MG63 (cell line): Measurements from ENCODE around the gene PIGU. TPM values are rescaled to one million over a fixed set of nuclear protein-coding genes. Genes with fewer than 3 reads are reported as not detected.
"Not testable (repeated sequence)": the region's sequence is repeated elsewhere in the genome, so short reads cannot be mapped to it uniquely, and the experiment has no call there.

Experiments used
- DNase-seq: peaks from one replicate; pipeline ENCODE4 v3.0.0-alpha.2; 2020
- H3K27me3 ChIP-seq: fragments of 250-450 bp; sonication (Bioruptor Pico); 2 replicates; pipeline ENCODE4 v1.5.1; 2020; ENCODE audit warnings: mild to moderate bottlenecking, moderate library complexity
- H3K36me3 ChIP-seq: fragments of 250-450 bp; sonication (Bioruptor Pico); 2 replicates; pipeline ENCODE4 v1.5.1; 2020; ENCODE audit warnings: mild to moderate bottlenecking, moderate library complexity
- H3K4me3 ChIP-seq: fragments of 250-450 bp; sonication (Bioruptor Pico); 2 replicates; pipeline ENCODE4 v1.5.1; 2020; ENCODE audit warnings: mild to moderate bottlenecking, moderate library complexity
- H3K9me3 ChIP-seq: fragments of 250-450 bp; sonication (Bioruptor Pico); 2 replicates; pipeline ENCODE4 v1.5.1; 2020; ENCODE audit warnings: mild to moderate bottlenecking, moderate library complexity
- total RNA-seq: library from RNA; depleted of rRNA; stranded (reverse); fragments of >200 nt; shearing (Covaris generic); gene quantifications from 2 replicates; pipeline ENCODE4 v1.2.3, GENCODE V29; 2014; ENCODE audit warnings: low replicate concordance

PIGU gene
- total RNA-seq, 1 experiment from 2014 or later, result 19.4 TPM

DNA sequence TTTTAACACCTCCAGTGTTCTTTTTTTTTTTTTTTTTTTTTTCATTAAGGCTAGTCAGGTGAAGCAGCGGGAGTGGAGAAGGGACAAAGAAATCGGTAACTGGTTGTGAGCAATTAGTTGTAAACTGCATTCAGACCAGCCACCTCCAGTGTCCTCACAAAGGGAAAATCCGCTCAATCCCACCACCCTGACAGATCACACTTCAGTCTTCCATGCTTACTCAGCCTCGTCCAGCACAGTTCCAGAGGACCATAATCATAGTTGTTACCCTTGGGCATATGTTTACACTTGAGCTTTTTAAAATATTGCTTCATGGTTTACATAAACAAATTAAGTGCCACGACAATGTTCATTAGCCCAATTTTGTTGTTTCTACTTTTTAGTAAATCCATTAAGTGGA, 150.4 kb downstream of the PIGU start:
- Histone ChIP-seq H3K27me3 (no peaks in the 10 kb centered on the region), H3K36me3 (peaks cover 67% of the 10 kb centered on the region), H3K9me3 (no peaks in the 10 kb centered on the region), H3K4me3 (no peak overlapping the region)
- DNase-seq, result no peak

DNA sequence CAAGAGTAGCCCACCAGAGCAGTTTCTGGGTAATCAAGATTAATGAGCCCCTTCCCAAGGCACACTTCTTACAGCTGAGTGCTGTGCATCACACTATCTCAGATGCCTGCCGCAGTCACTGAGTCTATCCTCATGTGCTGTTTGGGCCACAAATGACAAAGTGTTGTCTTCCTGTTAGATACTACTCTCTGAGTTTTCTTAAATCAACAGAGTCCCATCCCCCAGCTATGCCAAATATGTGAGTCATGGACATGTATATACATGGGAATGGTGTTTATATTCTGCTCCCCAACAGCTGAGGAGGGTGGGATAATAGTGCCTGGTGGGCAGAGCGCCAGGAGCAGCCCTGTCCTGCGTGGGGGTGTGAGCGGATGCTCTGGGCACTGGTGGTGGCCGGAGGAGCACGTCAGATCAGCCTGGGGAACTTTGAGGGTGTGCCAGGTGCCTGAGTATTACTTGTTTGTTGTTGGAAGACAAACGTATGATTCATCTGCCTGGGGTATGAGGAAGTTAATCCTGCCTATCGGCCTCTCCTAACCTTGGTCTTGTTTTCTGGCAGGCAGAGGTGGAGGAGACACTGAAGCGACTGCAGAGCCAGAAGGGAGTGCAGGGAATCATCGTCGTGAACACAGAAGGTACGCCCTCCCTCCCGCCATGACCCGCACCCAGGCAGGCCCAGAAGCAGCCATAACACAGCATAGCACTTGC, 151.0 kb downstream of the PIGU start:
- Histone ChIP-seq H3K4me3 (no peak overlapping the region), H3K9me3 (no peaks in the 10 kb centered on the region), H3K27me3 (no peaks in the 10 kb centered on the region), H3K36me3 (peaks cover 61% of the 10 kb centered on the region)
- peak; percentile 100 for DNase-seq

DNA sequence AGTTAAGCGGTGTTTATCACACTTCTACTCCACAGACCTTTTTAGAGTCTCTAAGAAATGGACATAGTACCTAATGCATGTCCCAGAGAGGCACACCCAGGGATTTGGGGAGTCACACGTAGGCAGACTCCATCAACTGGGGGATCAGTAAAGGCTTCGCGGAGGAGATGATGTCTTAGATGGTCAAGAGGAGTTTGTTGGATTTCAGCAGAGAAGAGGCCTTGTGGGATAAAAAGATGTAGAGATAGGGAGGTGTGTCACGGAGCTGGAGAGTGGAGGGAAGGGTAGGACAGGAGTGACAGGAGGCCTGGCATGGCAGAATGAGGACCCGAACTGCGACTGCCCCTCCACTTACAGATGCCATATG, 151.6 kb downstream of the PIGU start:
- DNase-seq, result no peak
- peaks cover 60% of the 10 kb centered on the region for H3K36me3 ChIP-seq
- H3K4me3 ChIP-seq, result no peak overlapping the region
- H3K27me3 ChIP-seq, result no peaks in the 10 kb centered on the region
- H3K9me3 ChIP-seq, result no peaks in the 10 kb centered on the region

DNA sequence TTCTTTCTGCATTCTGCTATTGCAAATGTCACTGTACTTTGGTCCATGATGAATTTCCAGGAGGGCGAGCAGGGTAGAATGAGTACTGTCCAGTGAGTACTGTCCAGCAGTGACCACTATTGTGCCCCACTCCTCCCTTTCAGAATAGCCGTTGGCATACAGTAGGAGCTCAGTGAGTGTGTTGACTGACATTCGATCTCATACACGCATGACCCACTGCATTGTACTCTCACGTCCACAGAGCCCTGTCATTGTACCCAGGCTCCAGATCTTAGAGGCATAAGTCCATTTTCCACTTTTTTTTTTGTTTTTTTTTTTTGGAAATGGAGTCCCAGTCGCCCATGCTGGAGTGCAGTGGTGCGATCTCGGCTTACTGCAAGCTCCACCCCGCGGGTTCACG, 152.5 kb downstream of the PIGU start:
- Histone ChIP-seq H3K36me3 (peaks cover 60% of the 10 kb centered on the region), H3K27me3 (no peaks in the 10 kb centered on the region), H3K9me3 (no peaks in the 10 kb centered on the region), H3K4me3 (no peak overlapping the region)
- no peak for DNase-seq

DNA sequence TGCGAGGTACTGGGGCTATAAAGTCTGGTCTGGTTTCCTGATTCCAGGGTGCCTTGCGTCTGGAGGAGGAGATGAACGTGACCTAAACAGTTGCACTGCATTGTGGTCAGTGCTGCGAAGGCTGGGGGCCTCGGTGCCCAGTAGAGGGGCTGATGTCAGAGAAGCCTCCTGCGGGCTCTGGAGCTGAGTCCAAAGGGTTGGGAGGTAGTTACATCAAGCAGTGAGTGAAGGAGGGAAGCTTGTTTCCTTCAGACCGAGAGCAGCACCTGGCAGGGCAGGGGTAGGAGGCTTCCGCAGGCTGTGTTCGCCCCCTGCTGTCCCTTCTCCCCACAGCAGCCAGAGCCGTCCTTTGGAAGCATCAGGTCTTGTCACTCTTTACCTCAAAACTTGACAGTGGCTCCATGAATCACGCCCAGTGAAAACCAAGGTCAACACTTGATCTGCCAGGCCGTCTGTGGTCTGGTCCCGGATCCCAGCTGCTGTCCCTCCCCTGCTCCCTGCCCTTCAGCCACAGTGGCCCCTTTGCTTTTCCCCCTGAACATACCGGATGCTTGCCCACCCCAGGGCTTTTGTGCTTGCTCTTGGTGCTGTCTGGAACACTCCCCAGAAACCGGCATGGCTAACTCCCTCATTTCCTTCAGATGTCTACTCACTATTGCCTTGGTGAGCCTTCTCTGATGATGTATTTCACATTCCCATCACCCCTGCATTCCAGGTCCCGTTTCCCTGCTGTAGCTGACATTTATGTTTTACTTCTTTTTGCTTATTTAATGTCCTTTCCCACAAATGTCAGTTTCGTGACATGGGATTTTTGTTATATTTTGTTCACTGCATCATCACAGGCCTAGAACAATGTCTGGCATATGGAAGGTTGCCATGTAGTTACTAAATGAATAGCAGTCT, 153.7 kb downstream of the PIGU start:
- Histone ChIP-seq H3K36me3 (peaks cover 57% of the 10 kb centered on the region), H3K9me3 (no peaks in the 10 kb centered on the region), H3K27me3 (no peaks in the 10 kb centered on the region), H3K4me3 (no peak overlapping the region)
- peak; percentile 41 for DNase-seq

DNA sequence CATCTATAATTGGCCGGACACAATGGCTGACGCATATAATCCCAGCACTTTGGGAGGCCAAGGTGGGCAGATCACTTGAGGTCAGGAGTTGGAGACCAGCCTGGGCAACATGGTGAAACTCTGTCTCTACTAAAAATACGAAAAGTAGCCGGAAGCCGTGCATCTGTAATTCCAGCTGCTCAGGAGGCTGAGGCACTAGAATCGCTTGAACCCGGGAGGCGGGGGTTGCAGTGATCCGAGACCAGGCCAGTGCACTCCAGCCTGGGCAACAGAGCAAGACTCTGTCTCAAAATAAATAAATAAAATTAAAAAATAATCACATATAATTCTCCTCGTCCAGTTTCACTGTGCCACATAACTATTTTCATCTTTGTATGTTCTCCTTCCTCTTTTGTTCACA, 157.1 kb downstream of the PIGU start:
- not testable (repeated sequence) for H3K9me3 ChIP-seq

DNA sequence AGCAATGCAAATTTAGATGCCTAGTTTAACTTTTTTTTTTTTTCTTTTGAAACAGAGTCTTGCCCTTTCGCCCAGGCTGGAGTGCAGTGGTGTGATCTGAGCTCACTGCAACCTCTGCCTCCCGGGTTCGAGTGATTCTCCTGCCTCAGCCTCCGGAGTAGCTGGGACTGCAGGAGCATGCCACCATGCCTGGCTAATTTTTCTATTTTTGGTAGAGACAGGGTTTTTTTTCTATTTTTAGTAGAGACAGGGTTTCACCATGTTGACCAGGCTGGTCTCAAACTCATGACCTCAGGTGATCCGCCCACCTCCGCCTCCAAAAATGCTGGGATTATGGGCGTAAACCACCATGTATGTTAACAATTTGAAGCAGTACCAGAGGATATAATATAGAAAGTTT, 158.0 kb downstream of the PIGU start:
- peaks cover 40% of the 10 kb centered on the region for H3K36me3 ChIP-seq
- H3K9me3 ChIP-seq, H3K4me3 ChIP-seq, DNase-seq, H3K27me3 ChIP-seq: not testable (repeated sequence)

More for the DNA sequence above, 157.1 kb downstream of the PIGU start:
- DNase-seq, H3K27me3 ChIP-seq, H3K4me3 ChIP-seq: not testable (repeated sequence)
- H3K36me3 ChIP-seq, result peaks cover 40% of the 10 kb centered on the region

DNA sequence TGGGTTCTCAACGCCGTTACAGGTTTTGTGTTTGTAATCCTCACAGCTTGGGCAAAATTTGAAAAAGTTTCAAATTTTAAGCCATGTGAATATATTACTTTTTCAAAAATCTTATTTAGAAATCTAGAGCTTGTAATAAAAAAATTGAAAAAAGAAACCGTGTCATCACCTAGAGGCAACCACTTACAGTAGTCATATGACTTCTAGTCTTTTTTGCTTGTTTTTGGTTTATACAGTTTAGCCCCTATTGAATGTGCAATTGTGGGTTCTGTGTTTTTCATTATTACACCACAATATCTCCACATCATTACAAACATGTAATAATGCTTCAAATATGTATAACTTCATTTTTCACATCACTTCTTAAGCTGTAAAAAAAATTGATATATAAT, 159.8 kb downstream of the PIGU start:
- DNase-seq, result no peak
- Histone ChIP-seq H3K9me3 (no peaks in the 10 kb centered on the region), H3K4me3 (peak overlapping the region; percentile 90), H3K27me3 (no peaks in the 10 kb centered on the region), H3K36me3 (peaks cover 29% of the 10 kb centered on the region)

DNA sequence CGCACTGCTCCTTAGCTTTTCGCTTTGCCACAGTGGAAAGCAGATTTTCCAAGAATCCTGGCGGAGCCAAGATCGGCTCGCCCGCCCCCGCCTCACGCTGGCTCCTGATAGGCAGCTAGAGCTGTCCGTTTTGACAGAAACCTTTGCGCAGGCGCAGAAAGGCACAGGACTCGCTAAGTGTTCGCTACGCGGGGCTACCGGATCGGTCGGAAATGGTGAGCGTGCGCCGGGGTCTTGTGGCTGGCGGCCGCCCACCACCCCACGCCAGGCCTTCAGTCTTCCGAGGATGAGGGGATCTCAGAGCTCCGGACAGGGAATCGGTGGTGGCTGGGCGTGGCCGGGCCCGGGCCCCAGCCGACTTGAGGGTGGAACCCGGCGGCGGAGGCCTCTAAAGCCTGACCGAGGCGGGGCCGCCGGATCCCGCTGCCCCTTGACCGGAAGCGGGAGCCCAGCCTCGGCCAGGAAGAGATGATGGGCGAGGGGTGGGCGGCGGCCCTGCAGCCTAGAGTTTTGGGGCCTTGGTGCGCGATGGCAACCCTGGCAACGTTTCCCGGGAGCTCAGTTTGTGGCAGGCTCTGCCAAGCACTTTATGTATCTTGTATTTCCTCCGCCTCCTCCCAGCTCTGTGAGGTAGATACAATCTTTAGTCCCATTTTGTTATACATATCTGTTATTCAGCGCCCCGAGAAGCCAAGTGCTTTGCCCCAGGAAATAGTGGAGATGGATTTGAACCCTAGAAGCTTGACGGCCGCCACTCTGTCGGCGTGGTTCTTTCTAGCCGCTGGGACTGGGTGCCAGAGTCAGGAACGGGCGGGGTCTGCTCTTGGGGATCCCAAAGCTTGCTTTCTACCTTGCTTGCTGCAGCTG, 160.4 kb downstream of the PIGU start, which contains the start of gene DYNLRB1:
DYNLRB1 (plus strand) TSS at position 176 of the 867 bp plus-strand sequence; CDS start at position 213, 37 bp downstream.
- Histone ChIP-seq H3K9me3 (no peaks in the 10 kb centered on the region), H3K36me3 (peaks cover 26% of the 10 kb centered on the region), H3K27me3 (no peaks in the 10 kb centered on the region), H3K4me3 (peak within 1 kb of the TSS; percentile 90)
- DNase-seq, result peak; percentile 98

DNA sequence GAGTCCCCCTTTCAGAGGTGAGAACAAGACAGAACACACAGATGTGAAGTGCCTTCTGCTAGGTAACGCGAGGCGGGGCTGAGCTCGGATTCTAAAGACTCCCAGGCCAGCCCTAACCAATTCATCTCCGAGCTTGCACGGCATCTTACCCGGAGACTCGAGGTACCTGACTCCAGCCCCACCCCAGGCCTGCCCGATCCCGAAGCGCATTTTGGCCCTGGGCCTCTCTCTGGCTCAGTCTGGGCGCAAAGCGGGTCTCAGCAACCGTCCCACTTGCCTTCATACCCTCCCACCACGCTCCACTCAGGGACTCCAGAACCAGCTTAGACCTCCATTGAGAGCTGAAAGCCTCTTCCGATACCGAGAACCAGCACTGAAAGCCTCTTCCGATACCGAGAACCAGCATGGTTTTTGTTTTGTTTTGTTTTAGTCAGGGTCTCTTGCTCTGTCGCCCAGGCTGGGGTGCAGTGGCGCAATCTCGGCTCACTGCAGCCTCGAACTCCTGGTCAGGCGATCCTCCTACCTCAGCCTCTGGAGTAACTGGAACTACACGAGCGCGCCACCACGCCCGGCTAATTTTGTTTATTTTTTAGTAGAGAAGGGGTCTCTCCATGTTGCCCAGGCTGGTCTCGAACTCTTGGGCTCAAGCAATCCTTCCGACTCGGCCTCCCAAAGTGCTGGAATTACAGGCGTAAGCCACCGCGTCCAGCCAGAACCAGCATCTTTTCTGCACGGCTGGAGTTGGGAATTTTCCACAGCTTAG, 161.2 kb downstream of the PIGU start:
- no peak for DNase-seq
- H3K9me3 ChIP-seq, result no peaks in the 10 kb centered on the region

DNA sequence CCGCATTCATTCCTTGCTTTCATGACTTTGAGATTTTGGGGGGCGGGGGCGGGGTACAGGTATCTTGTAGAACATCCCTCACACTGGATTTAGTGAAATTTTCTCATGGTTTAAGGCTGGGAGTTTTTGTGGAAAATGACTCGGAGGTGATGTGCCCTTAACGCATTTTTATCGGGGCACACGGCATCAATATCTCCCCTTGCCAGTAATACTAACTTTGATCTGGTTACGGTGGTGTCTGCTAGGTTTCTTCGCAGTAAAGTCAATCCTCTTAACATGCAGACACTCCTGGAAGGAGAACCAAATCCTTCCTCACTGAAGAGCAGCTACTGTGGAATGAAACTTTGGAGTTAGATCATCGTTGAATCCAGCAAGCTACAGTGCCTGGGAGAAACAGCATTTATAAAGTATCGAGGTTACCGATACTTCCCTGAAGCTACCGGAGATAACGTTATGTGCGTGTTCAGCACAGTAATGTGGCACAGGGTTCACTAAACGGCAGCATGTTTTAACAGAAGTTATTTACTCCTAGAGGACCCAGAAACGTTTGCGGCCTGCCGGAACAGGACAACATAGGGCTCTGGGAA, 161.9 kb downstream of the PIGU start:
- no peaks in the 10 kb centered on the region for H3K9me3 ChIP-seq
- DNase-seq, result no peak
- 0 out of 2 replicates have a peak, but pooled peaks cover 1% of the 10 kb centered on the region for H3K27me3 ChIP-seq
- peaks cover 25% of the 10 kb centered on the region for H3K36me3 ChIP-seq
- H3K4me3 ChIP-seq, result no peak overlapping the region

More for the DNA sequence above, 161.2 kb downstream of the PIGU start:
- H3K4me3 ChIP-seq, result peak overlapping the region; percentile 90
- H3K36me3 ChIP-seq, result peaks cover 28% of the 10 kb centered on the region
- no peaks in the 10 kb centered on the region for H3K27me3 ChIP-seq

DNA sequence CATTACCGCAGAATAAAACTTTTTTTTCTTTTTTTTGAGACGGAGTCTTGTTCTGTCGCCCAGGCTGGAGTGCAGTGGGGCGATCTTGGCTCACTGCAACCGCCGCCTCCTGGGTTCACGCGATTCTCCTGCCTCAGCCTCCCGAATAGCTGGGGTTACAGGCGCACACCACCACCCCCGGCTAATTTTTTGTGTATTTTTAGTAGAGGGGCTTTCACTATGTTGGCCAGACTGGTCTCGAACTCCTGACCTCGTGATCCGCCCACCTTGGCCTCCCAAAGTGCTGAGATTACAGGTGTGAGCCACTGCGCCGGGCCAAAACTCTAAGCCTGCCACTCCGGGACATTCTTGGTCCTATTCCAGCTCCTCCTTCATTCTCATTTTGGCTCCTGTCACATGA, 162.9 kb downstream of the PIGU start:
- H3K36me3 ChIP-seq, result peaks cover 24% of the 10 kb centered on the region
- H3K4me3 ChIP-seq, DNase-seq, H3K9me3 ChIP-seq, H3K27me3 ChIP-seq: not testable (repeated sequence)

DNA sequence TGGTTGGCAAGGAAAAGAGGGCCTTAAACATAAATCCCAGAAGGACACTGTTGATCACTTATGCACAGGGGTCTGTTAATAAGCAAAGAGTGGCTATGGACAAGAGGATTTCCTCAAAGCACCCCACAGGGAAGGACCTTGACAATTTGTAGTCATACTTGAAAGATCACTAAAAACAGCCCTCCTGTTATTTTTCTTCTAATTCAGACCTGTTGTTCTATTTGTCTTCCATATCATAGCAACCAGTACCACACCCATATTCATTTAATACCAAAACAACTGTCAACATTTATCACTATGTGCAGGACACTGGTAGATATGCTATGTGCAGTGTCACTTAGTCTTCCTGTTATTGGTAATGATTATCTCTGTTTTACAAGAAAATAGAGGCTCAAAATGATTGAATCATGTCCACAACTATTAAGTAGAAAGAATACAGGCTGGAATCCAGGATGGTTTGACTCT, 163.9 kb downstream of the PIGU start:
- Histone ChIP-seq H3K27me3 (0 out of 2 replicates have a peak, but pooled peaks cover 3% of the 10 kb centered on the region), H3K4me3 (no peak overlapping the region), H3K36me3 (peaks cover 22% of the 10 kb centered on the region), H3K9me3 (no peaks in the 10 kb centered on the region)
- no peak for DNase-seq

DNA sequence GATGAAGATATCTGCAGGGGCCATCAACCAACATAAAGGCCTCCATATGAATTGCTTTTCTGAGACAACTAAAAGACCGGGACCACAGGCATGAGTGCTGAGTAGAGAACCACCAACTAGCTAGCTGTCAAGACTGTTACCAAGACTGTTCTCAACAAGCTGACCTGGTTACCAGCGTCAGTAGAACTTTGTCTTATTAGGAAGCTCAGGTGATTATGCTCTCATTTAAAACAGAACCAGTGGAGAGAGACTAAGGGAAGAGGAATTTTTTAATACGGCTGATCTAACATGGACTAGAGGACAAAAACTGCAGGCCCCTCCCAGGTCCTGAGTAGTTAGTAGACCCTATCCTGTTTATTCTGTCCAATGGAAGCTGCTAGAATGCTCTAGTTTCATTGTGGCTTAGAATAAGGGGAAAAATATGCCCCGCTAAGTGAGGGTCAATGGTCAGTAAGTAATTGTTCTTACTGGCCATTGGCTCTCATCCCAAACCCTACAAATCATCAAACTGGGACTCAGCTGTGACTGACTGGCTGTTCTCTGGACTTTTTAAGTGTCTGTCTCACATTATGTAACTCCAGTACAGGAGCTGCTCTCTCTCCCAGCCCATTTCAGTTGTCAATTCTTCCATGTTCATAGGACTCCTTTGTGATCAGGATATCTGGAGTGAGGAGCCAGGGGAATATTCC, 164.5 kb downstream of the PIGU start:
- DNase-seq, result no peak
- H3K36me3 ChIP-seq, result peaks cover 26% of the 10 kb centered on the region

DNA sequence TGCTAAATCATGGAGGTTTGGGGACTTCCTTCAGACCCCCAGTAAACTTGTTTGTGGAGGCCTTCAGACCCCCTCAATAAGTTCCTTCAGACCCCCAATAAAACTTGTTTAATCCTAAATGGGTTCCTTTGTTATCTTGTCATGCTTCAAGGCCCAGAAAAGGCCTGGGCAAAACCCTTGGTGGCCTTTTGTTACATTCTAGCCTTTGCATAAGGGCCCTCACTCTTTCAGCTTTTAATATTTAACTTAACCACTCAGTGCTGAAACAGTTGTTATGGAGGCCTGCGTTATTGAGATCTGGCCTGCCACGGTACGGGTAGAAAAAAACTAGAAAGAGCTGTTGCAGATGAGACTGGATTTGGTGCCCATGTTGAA, 165.0 kb downstream of the PIGU start:
- no peaks in the 10 kb centered on the region for H3K9me3 ChIP-seq
- peaks cover 26% of the 10 kb centered on the region for H3K36me3 ChIP-seq
- DNase-seq, result no peak
- H3K4me3 ChIP-seq, result no peak overlapping the region
- H3K27me3 ChIP-seq, result 0 out of 2 replicates have a peak, but pooled peaks cover 3% of the 10 kb centered on the region

More for the DNA sequence above, 164.5 kb downstream of the PIGU start:
- H3K27me3 ChIP-seq, result 0 out of 2 replicates have a peak, but pooled peaks cover 3% of the 10 kb centered on the region
- H3K9me3 ChIP-seq, result no peaks in the 10 kb centered on the region
- no peak overlapping the region for H3K4me3 ChIP-seq
